HG03108 (cell line): Measurements from ENCODE around the gene DAGLA.

ENCODE experiments used
- ATAC-seq: cut with Tn5 transposase; IDR thresholded peaks from one replicate; pipeline ENCODE4 v1.9.1; 2021; ENCODE audit warnings: moderate library complexity; ENCODE audit not compliant: unreplicated experiment

Gene DAGLA

GRCh38 chr11:61709572-61709971, 29.4 kb downstream of the DAGLA start:
- ATAC-seq: no peak

GRCh38 chr11:61710019-61710418, 29.8 kb downstream of the DAGLA start:
- no peak for ATAC-seq

GRCh38 chr11:61711037-61711436, 30.8 kb downstream of the DAGLA start:
- ATAC-seq: no peak

GRCh38 chr11:61711498-61711897, 31.3 kb downstream of the DAGLA start:
- no peak for ATAC-seq

- ATAC-seq: no peak
Measured at GRCh38 chr11:61712314-61712713, 32.1 kb downstream of the DAGLA start.

- no peak for ATAC-seq
Measured at GRCh38 chr11:61712846-61713245, 32.7 kb downstream of the DAGLA start.

GRCh38 chr11:61713464-61713863, 33.3 kb downstream of the DAGLA start:
- ATAC-seq: no peak

GRCh38 chr11:61713906-61714305, 33.7 kb downstream of the DAGLA start:
- ATAC-seq: no peak

GRCh38 chr11:61714316-61714715, 34.1 kb downstream of the DAGLA start:
- ATAC-seq: no peak

- no peak for ATAC-seq
Measured at GRCh38 chr11:61714916-61715315, 34.7 kb downstream of the DAGLA start.

GRCh38 chr11:61715867-61716266, 35.7 kb downstream of the DAGLA start:
- no peak for ATAC-seq

- ATAC-seq: no peak
Measured at GRCh38 chr11:61716478-61717285, 36.5 kb downstream of the DAGLA start.

- ATAC-seq: no peak
Measured at GRCh38 chr11:61717286-61718033, 37.3 kb downstream of the DAGLA start.

GRCh38 chr11:61718046-61718531, 37.9 kb downstream of the DAGLA start:
- ATAC-seq: no peak

- no peak for ATAC-seq
Measured at GRCh38 chr11:61718621-61719302, 38.6 kb downstream of the DAGLA start.

- no peak for ATAC-seq
Measured at GRCh38 chr11:61719978-61720377, 39.8 kb downstream of the DAGLA start.

GRCh38 chr11:61720597-61720996, 40.4 kb downstream of the DAGLA start:
- ATAC-seq: no peak

- ATAC-seq: no peak
Measured at GRCh38 chr11:61724437-61724836, 44.2 kb downstream of the DAGLA start.

- no peak for ATAC-seq
Measured at GRCh38 chr11:61725781-61726231, 45.6 kb downstream of the DAGLA start.

GRCh38 chr11:61726775-61727174, 46.6 kb downstream of the DAGLA start:
- ATAC-seq: no peak

- no peak for ATAC-seq
Measured at GRCh38 chr11:61727401-61727811, 47.2 kb downstream of the DAGLA start.
